HEK293 (cell line): ENCODE measurements around the gene NFKB1.

Experiments used
- ZBTB26 ChIP-seq: fragments of 450-650 bp; formaldehyde crosslinking; optimal IDR thresholded peaks from 2 replicates; pipeline ENCODE3; 2016; ENCODE audit warnings: missing biosample characterization, mild to moderate bottlenecking, missing genetic modification characterization
- ZEB2 ChIP-seq: fragments of 450-650 bp; formaldehyde crosslinking; IDR thresholded peaks from 2 replicates; pipeline ENCODE4 v1.5.1; 2016; ENCODE audit warnings: missing biosample characterization, missing genetic modification characterization
- ZNF791 ChIP-seq: fragments of 450-650 bp; formaldehyde crosslinking; IDR thresholded peaks from 2 replicates; pipeline ENCODE4 v1.5.1; 2016; ENCODE audit warnings: missing biosample characterization, missing genetic modification characterization

GRCh38 chr4:102598086-102598761 is 97.1 kb downstream of the NFKB1 start:
- TF ChIP-seq ZNF791, result no peak
- TF ChIP-seq ZBTB26 (tag by site-specific recombination), result no peak
- TF ChIP-seq ZEB2, result no peak
